Activated T-helper 17 cell treated with anti-CD3 and anti-CD28 coated beads, Interleukin-2, amount 50 U/mL, for 72 hours (primary cell): ENCODE data around the gene AKAP11. TPM values are rescaled to one million over a fixed set of nuclear protein-coding genes. Genes with fewer than 3 reads are reported as not detected.
"Not testable (repeated sequence)": the region's sequence is repeated elsewhere in the genome, so short reads cannot be mapped to it uniquely, and the experiment has no call there.

ENCODE experiments used
- ATAC-seq: fragments of 150-1000 bp; cut with Tn5 transposase; replicated peaks from 2 replicates; pipeline ENCODE4 v1.10.0; 2021; ENCODE audit warnings: mild to moderate bottlenecking, moderate library complexity
- H3K27ac Mint-ChIP-seq: one replicate; pipeline ENCODE4 v1.8.0; 2022; ENCODE audit warnings: mixed read lengths
- H3K27me3 Mint-ChIP-seq: one replicate; pipeline ENCODE4 v1.8.0; 2022; ENCODE audit warnings: mixed read lengths
- H3K36me3 Mint-ChIP-seq: one replicate; pipeline ENCODE4 v1.8.0; 2022; ENCODE audit warnings: low read depth, mild to moderate bottlenecking, mixed read lengths
- H3K4me1 Mint-ChIP-seq: one replicate; pipeline ENCODE4 v1.8.0; 2022; ENCODE audit warnings: mixed read lengths
- H3K4me3 Mint-ChIP-seq: one replicate; pipeline ENCODE4 v1.8.0; 2022; ENCODE audit warnings: mild to moderate bottlenecking, mixed read lengths
- H3K9me3 Mint-ChIP-seq: one replicate; pipeline ENCODE4 v1.8.0; 2022; ENCODE audit warnings: mixed read lengths
- total RNA-seq, 2 donors: library from RNA; stranded (reverse); gene quantifications; one replicate each; pipeline ENCODE4 v1.2.3, GENCODE V29; 2022

The AKAP11 gene
- total RNA-seq = 10 to 100 TPM; 30.3 to 48.6 TPM

- ATAC-seq = peak; percentile 33
- peaks cover 42% of the 10 kb centered on the region for H3K36me3 Mint-ChIP-seq
- H3K9me3 Mint-ChIP-seq = no peaks in the 10 kb centered on the region
- peak within 1 kb of the TSS; percentile 97 for H3K27ac Mint-ChIP-seq
- no peak within 1 kb of the TSS for H3K4me3 Mint-ChIP-seq
- no peaks in the 10 kb centered on the region for H3K27me3 Mint-ChIP-seq
- peaks cover 38% of the 10 kb centered on the region for H3K4me1 Mint-ChIP-seq
Observed at GRCh38 chr13:42272115-42272803, at the start of gene AKAP11. Gene AKAP11, plus strand, starts transcription at chr13:42272152. Its CDS starts 14,197 bp downstream, at chr13:42286349.

- no peak for ATAC-seq
- Mint-ChIP-seq H3K27me3 (no peaks in the 10 kb centered on the region), H3K4me3 (no peak overlapping the region), H3K4me1 (no peaks in the 10 kb centered on the region), H3K36me3 (peaks cover 65% of the 10 kb centered on the region), H3K9me3 (no peaks in the 10 kb centered on the region), H3K27ac (no peak overlapping the region)
Observed at GRCh38 chr13:42223681-42224080, 48.3 kb upstream of the AKAP11 start.

GRCh38 chr13:42225051-42225450 is 46.9 kb upstream of the AKAP11 start:
- H3K9me3 Mint-ChIP-seq = no peaks in the 10 kb centered on the region
- no peak overlapping the region for H3K4me3 Mint-ChIP-seq
- H3K27me3 Mint-ChIP-seq = no peaks in the 10 kb centered on the region
- no peaks in the 10 kb centered on the region for H3K4me1 Mint-ChIP-seq
- H3K36me3 Mint-ChIP-seq = peaks cover 63% of the 10 kb centered on the region
- H3K27ac Mint-ChIP-seq = no peak overlapping the region
- no peak for ATAC-seq

- H3K4me1 Mint-ChIP-seq, ATAC-seq, H3K27ac Mint-ChIP-seq, H3K9me3 Mint-ChIP-seq, H3K4me3 Mint-ChIP-seq, H3K27me3 Mint-ChIP-seq: not testable (repeated sequence)
- peaks cover 48% of the 10 kb centered on the region for H3K36me3 Mint-ChIP-seq
Observed at GRCh38 chr13:42226759-42227158, 45.2 kb upstream of the AKAP11 start.

GRCh38 chr13:42228527-42228926 is 43.4 kb upstream of the AKAP11 start:
- H3K27ac Mint-ChIP-seq = peak overlapping the region; percentile 83
- no peak overlapping the region for H3K4me3 Mint-ChIP-seq
- no peaks in the 10 kb centered on the region for H3K27me3 Mint-ChIP-seq
- peaks cover 42% of the 10 kb centered on the region for H3K36me3 Mint-ChIP-seq
- no peaks in the 10 kb centered on the region for H3K4me1 Mint-ChIP-seq
- H3K9me3 Mint-ChIP-seq = no peaks in the 10 kb centered on the region
- no peak for ATAC-seq

GRCh38 chr13:42229287-42229686 is 42.7 kb upstream of the AKAP11 start:
- ATAC-seq = no peak
- no peak overlapping the region for H3K27ac Mint-ChIP-seq
- H3K4me3 Mint-ChIP-seq = no peak overlapping the region
- H3K9me3 Mint-ChIP-seq = no peaks in the 10 kb centered on the region
- peaks cover 37% of the 10 kb centered on the region for H3K36me3 Mint-ChIP-seq
- no peaks in the 10 kb centered on the region for H3K4me1 Mint-ChIP-seq
- H3K27me3 Mint-ChIP-seq = no peaks in the 10 kb centered on the region

GRCh38 chr13:42232671-42233070 is 39.3 kb upstream of the AKAP11 start:
- no peaks in the 10 kb centered on the region for H3K9me3 Mint-ChIP-seq
- no peaks in the 10 kb centered on the region for H3K4me1 Mint-ChIP-seq
- no peak overlapping the region for H3K4me3 Mint-ChIP-seq

GRCh38 chr13:42233726-42234125 is 38.2 kb upstream of the AKAP11 start:
- no peak overlapping the region for H3K27ac Mint-ChIP-seq
- ATAC-seq = no peak
- H3K4me1 Mint-ChIP-seq = no peaks in the 10 kb centered on the region

More at GRCh38 chr13:42232671-42233070, 39.3 kb upstream of the AKAP11 start:
- Mint-ChIP-seq H3K36me3 (peaks cover 17% of the 10 kb centered on the region), H3K27ac (no peak overlapping the region), H3K27me3 (no peaks in the 10 kb centered on the region)
- no peak for ATAC-seq

GRCh38 chr13:42239161-42239560 is 32.8 kb upstream of the AKAP11 start:
- Mint-ChIP-seq H3K27me3 (no peaks in the 10 kb centered on the region), H3K9me3 (no peaks in the 10 kb centered on the region), H3K27ac (no peak overlapping the region), H3K4me1 (no peaks in the 10 kb centered on the region), H3K36me3 (no peaks in the 10 kb centered on the region), H3K4me3 (no peak overlapping the region)
- no peak for ATAC-seq

More at GRCh38 chr13:42233726-42234125, 38.2 kb upstream of the AKAP11 start:
- no peaks in the 10 kb centered on the region for H3K9me3 Mint-ChIP-seq
- H3K4me3 Mint-ChIP-seq = no peak overlapping the region
- H3K27me3 Mint-ChIP-seq = no peaks in the 10 kb centered on the region
- H3K36me3 Mint-ChIP-seq = peaks cover 11% of the 10 kb centered on the region

GRCh38 chr13:42239644-42240043 is 32.3 kb upstream of the AKAP11 start:
- Mint-ChIP-seq H3K4me3 (no peak overlapping the region), H3K27ac (no peak overlapping the region), H3K4me1 (no peaks in the 10 kb centered on the region), H3K27me3 (no peaks in the 10 kb centered on the region), H3K36me3 (no peaks in the 10 kb centered on the region), H3K9me3 (no peaks in the 10 kb centered on the region)
- no peak for ATAC-seq

- no peak overlapping the region for H3K27ac Mint-ChIP-seq
- H3K4me1 Mint-ChIP-seq = no peaks in the 10 kb centered on the region
- no peaks in the 10 kb centered on the region for H3K27me3 Mint-ChIP-seq
- no peaks in the 10 kb centered on the region for H3K9me3 Mint-ChIP-seq
- no peak for ATAC-seq
- no peak overlapping the region for H3K4me3 Mint-ChIP-seq
- no peaks in the 10 kb centered on the region for H3K36me3 Mint-ChIP-seq
Observed at GRCh38 chr13:42246541-42246940, 25.4 kb upstream of the AKAP11 start.

- Mint-ChIP-seq H3K27me3 (no peaks in the 10 kb centered on the region), H3K9me3 (no peaks in the 10 kb centered on the region), H3K4me3 (no peak overlapping the region), H3K4me1 (no peaks in the 10 kb centered on the region), H3K27ac (no peak overlapping the region), H3K36me3 (no peaks in the 10 kb centered on the region)
- no peak for ATAC-seq
Observed at GRCh38 chr13:42247883-42248282, 24.1 kb upstream of the AKAP11 start.

- Mint-ChIP-seq H3K27me3 (no peaks in the 10 kb centered on the region), H3K9me3 (no peaks in the 10 kb centered on the region), H3K4me3 (no peak overlapping the region), H3K27ac (no peak overlapping the region), H3K4me1 (no peaks in the 10 kb centered on the region), H3K36me3 (no peaks in the 10 kb centered on the region)
- no peak for ATAC-seq
Observed at GRCh38 chr13:42255886-42256285, 16.1 kb upstream of the AKAP11 start.

GRCh38 chr13:42258747-42259146 is 13.2 kb upstream of the AKAP11 start:
- no peaks in the 10 kb centered on the region for H3K36me3 Mint-ChIP-seq
- no peak overlapping the region for H3K4me3 Mint-ChIP-seq
- no peaks in the 10 kb centered on the region for H3K27me3 Mint-ChIP-seq
- no peak for ATAC-seq
- H3K27ac Mint-ChIP-seq = no peak overlapping the region
- no peaks in the 10 kb centered on the region for H3K4me1 Mint-ChIP-seq
- H3K9me3 Mint-ChIP-seq = no peaks in the 10 kb centered on the region

GRCh38 chr13:42259515-42259914 is 12.4 kb upstream of the AKAP11 start:
- no peak overlapping the region for H3K4me3 Mint-ChIP-seq
- no peak for ATAC-seq
- no peaks in the 10 kb centered on the region for H3K27me3 Mint-ChIP-seq
- H3K36me3 Mint-ChIP-seq = no peaks in the 10 kb centered on the region
- H3K27ac Mint-ChIP-seq = no peak overlapping the region
- no peaks in the 10 kb centered on the region for H3K9me3 Mint-ChIP-seq
- no peaks in the 10 kb centered on the region for H3K4me1 Mint-ChIP-seq
